ENCODE measurements around the gene S100A13.

- TF ChIP-seq CTCF (IDR thresholded peaks at IDR 0.05), result no peak
- no peak for TF ChIP-seq POLR2A (IDR thresholded peaks at IDR 0.05)
Observed at GRCh38 chr1:153662269-153662668, 35.0 kb upstream of the S100A13 start.

Data from thyroid gland (tissue), 4 donors.